ENCODE data around the gene SLC38A9.

- no peak for TF ChIP-seq CTCF (IDR thresholded peaks at IDR 0.05)
- no peak for TF ChIP-seq POLR2A (IDR thresholded peaks at IDR 0.05)
These were observed 40.1 kb downstream of the SLC38A9 start for GRCh38 chr5:55671975-55672374.

All from uterus (tissue), 2 donors.